A549 (cell line): Measurements from ENCODE around the gene ACO1.

Experiments
- HEYL ChIP-seq: fragments of 250-450 bp; sonication (Bioruptor Pico); IDR thresholded peaks from 2 replicates; pipeline ENCODE4 v1.8.0; 2021; ENCODE audit warnings: mild to moderate bottlenecking, moderate library complexity
- POLR2A ChIP-seq: IDR thresholded peaks from 2 replicates; pipeline ENCODE4 v1.6.1; 2012; ENCODE audit warnings: mild to moderate bottlenecking, low read length
- SMC3 ChIP-seq: fragments of >200 bp; sonication (Bioruptor Twin); formaldehyde crosslinking; IDR thresholded peaks from 3 replicates; pipeline ENCODE4 v1.6.1; 2018; ENCODE audit warnings: inconsistent platforms

GRCh38 chr9:32359452-32359851 is 25.0 kb upstream of the ACO1 start:
- no peak for TF ChIP-seq POLR2A
- TF ChIP-seq HEYL = no peak
- no peak for TF ChIP-seq SMC3
